Prostate gland (tissue), 2 donors: ENCODE results near the gene OR52M1.

ENCODE experiments used
- CTCF ChIP-seq, 4 experiments: fragments of 200-600 bp in 2 of 4; fragments of 450-650 bp in 2 of 4; sonication (generic) in 2 of 4; IDR thresholded peaks; 1 replicate in 3 of 4; 2 replicates in 1 of 4; pipeline ENCODE4 v1.5.1; 2016 to 2019; ENCODE audit warnings: antibody characterized with exemption in 4 of 4, mild to moderate bottlenecking in 2 of 4, moderate library complexity in 2 of 4
- POLR2AphosphoS5 ChIP-seq: sonication (generic); formaldehyde crosslinking; IDR thresholded peaks from one replicate; pipeline ENCODE4 v1.6.1; 2017; ENCODE audit warnings: antibody characterized with exemption

GRCh38 chr11:4546878-4547277 lies 1.9 kb downstream of the OR52M1 start:
- TF ChIP-seq POLR2AphosphoS5 = no peak
- no peak for TF ChIP-seq CTCF (IDR thresholded peaks at IDR 0.05)
